Panc1 (cell line): ENCODE results near the gene MAP3K14. TPM values are rescaled to one million over a fixed set of nuclear protein-coding genes. Genes with fewer than 3 reads are reported as not detected.

ENCODE experiments used
- ATAC-seq: fragments of 200-7000 bp; cut with Tn5 transposase; 2 replicates; pipeline ENCODE4 v1.9.1; 2020; ENCODE audit warnings: mild to moderate bottlenecking, moderate library complexity
- BruUV-seq: library from RNA; stranded (reverse); fragments of 400-500 nt; replicated peaks from 2 replicates; lab custom pipeline; 2021; lab: Mats Ljungman, UMichigan
- CTCF ChIA-PET: fragments of 300-600 bp; sonication (Branson Sonifier 250); formaldehyde crosslinking; loops from one replicate; lab custom pipeline; 2022; ENCODE audit warnings: antibody characterized with exemption; lab: Charles Lee
- POLR2A ChIA-PET: fragments of 300-600 bp; sonication (Branson Sonifier 250); formaldehyde crosslinking; loops from one replicate; lab custom pipeline; 2022; ENCODE audit warnings: antibody characterized with exemption; lab: Charles Lee
- DNase-seq: peaks from one replicate; pipeline ENCODE4 v3.0.0-alpha.2; 2010; ENCODE audit warnings: low read depth, low spot score
- H3K27ac ChIP-seq: 2 replicates; pipeline ENCODE4 v1.5.1; 2011; ENCODE audit warnings: mild to moderate bottlenecking, low read length, inconsistent platforms
- H3K27me3 ChIP-seq: fragments of 200-500 bp; sonication (Bioruptor generic); 2 replicates; pipeline ENCODE4 v1.6.0; 2014; ENCODE audit warnings: low read length, inconsistent platforms; ENCODE audit not compliant: control insufficient read depth, insufficient read depth
- H3K36me3 ChIP-seq: fragments of 200-500 bp; sonication (Bioruptor generic); 2 replicates; pipeline ENCODE4 v1.5.1; 2014; ENCODE audit warnings: inconsistent platforms, mild to moderate bottlenecking, low read length, moderate library complexity; ENCODE audit not compliant: control insufficient read depth, insufficient read depth
- H3K4me1 ChIP-seq: 2 replicates; pipeline ENCODE4 v1.5.1; 2011; ENCODE audit warnings: inconsistent platforms, mild to moderate bottlenecking, low read length, moderate library complexity; ENCODE audit not compliant: control insufficient read depth, insufficient read depth
- H3K4me3 ChIP-seq, 2 experiments: 2 replicates each; pipeline ENCODE4 v1.5.1; 2011 to 2012; ENCODE audit warnings: low read depth in 2 of 2, low read length in 2 of 2, mild to moderate bottlenecking in 2 of 2, inconsistent platforms in 1 of 2, moderate library complexity in 1 of 2
- H3K9me3 ChIP-seq: fragments of 200-500 bp; sonication (Bioruptor generic); 2 replicates; pipeline ENCODE4 v1.5.1; 2014; ENCODE audit warnings: low read depth, mild to moderate bottlenecking, inconsistent platforms, low read length, moderate library complexity; ENCODE audit not compliant: control insufficient read depth, insufficient read depth
- POLR2AphosphoS5 ChIP-seq: IDR thresholded peaks from 2 replicates; pipeline ENCODE4 v1.6.1; 2012; ENCODE audit warnings: mild to moderate bottlenecking, low read depth, low read length, moderate library complexity
- SIN3A ChIP-seq: IDR thresholded peaks from 2 replicates; pipeline ENCODE4 v1.6.1; 2012; ENCODE audit warnings: low read depth, mild to moderate bottlenecking, low read length, moderate library complexity, borderline replicate concordance; ENCODE audit not compliant: insufficient read depth
- TCF7L2 ChIP-seq: IDR thresholded peaks from 2 replicates; pipeline ENCODE4 v1.6.1; 2011; ENCODE audit warnings: mild to moderate bottlenecking, low read depth, low read length, inconsistent platforms
- in situ Hi-C: cut with HindIII; loops from 2 replicates; pipeline ENCODE4 v1.10.0; 2016; ENCODE audit warnings: low sequenced_read_pairs, low pct_unique_long_range_greater_than_20kb
- intact Hi-C: fragments of 100-400 bp; cut with micrococcal nuclease; formaldehyde crosslinking; loops from one replicate; pipeline ENCODE4 v1.10.0; 2022; ENCODE audit not compliant: unreplicated experiment
- total RNA-seq: library from RNA; stranded (reverse); gene quantifications from one replicate; pipeline ENCODE4 v1.2.1, GENCODE V29; 2021; ENCODE audit not compliant: unreplicated experiment
- TF ChIP-seq, protein P1 (sequence below), 2 experiments: IDR thresholded peaks; 2 replicates each; pipeline ENCODE4 v1.6.1; 2011 to 2012; ENCODE audit warnings: low read depth in 2 of 2, control low read depth in 1 of 2, low read length in 1 of 2, mild to moderate bottlenecking in 1 of 2, moderate library complexity in 1 of 2; ENCODE audit not compliant: insufficient read depth in 1 of 2
- TF ChIP-seq, protein P2 (sequence below): fragments of 450-650 bp; IDR thresholded peaks from 2 replicates; pipeline ENCODE4 v1.5.1; 2017; ENCODE audit warnings: mild to moderate bottlenecking

MAP3K14 gene
- total RNA-seq, 1 experiment from 2014 or later = 80.8 TPM

DNA sequence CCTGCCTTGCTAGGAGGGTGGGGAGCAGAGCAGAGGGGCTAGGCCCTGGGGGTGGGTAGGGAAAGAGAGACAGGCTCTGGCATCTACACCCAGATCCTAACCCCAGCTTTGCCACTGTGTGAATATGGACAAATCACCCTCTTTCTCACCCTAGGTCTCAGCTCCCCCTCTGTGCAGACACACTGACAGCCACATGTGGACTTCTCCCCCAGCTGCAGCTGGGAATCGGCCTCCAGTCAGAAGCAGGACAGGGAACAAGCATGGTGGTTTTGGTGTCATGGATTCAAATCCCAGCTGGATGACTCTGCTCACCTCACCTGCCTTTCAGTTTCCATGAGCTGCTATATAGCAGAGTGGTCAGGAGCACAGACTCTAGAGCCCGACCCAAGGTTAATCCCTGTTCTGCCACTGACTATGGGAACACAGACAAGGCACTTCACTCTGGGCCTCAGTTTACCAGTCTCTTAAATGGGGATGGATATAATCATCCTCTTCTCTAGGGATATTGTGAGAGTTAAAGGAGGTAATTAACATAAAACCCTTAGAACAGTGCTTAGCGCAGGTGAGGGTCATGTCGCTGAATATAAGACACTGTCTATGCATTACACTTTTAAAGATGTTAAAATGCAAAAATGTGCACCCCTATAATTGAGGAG is 26.2 kb upstream of the MAP3K14 start:
- POLR2A ChIA-PET = no interaction called here

DNA sequence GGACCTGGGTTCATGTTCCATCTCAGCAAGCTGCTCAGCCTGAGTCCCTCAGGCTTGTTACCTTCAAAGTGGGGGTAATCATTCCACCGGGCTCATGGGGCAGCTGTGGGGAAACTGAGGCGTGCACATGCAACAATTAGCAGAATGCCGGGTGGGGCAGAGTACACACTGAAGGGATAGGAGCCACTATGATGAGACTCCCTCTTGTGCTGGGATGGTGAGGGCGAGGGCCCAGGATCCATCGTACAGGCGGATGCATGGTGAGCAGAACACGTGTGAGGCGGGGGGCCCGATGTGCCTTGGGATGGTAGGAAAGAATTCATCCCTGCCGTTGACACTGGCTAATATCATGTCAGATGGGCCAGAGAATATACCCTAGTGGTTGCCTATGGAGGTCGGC is 25.5 kb upstream of the MAP3K14 start:
- peak overlapping the region; percentile 88 for H3K27ac ChIP-seq
- no TSS peak for BruUV-seq
- H3K4me3 ChIP-seq = peak overlapping the region in 1 of 2 experiments; percentile 26; a peak in 2 of 4 replicates

More for the DNA sequence above, 26.2 kb upstream of the MAP3K14 start:
- Histone ChIP-seq H3K27ac (peak overlapping the region; percentile 88), H3K9me3 (no peaks in the 10 kb centered on the region), H3K4me1 (peaks cover 39% of the 10 kb centered on the region), H3K36me3 (no peaks in the 10 kb centered on the region), H3K4me3 (no peak overlapping the region), H3K27me3 (no peaks in the 10 kb centered on the region)
- DNase-seq (no peak), ATAC-seq (no peak)
- TF ChIP-seq SIN3A (no peak), POLR2AphosphoS5 (no peak)
- TF ChIP-seq, protein P1, sequence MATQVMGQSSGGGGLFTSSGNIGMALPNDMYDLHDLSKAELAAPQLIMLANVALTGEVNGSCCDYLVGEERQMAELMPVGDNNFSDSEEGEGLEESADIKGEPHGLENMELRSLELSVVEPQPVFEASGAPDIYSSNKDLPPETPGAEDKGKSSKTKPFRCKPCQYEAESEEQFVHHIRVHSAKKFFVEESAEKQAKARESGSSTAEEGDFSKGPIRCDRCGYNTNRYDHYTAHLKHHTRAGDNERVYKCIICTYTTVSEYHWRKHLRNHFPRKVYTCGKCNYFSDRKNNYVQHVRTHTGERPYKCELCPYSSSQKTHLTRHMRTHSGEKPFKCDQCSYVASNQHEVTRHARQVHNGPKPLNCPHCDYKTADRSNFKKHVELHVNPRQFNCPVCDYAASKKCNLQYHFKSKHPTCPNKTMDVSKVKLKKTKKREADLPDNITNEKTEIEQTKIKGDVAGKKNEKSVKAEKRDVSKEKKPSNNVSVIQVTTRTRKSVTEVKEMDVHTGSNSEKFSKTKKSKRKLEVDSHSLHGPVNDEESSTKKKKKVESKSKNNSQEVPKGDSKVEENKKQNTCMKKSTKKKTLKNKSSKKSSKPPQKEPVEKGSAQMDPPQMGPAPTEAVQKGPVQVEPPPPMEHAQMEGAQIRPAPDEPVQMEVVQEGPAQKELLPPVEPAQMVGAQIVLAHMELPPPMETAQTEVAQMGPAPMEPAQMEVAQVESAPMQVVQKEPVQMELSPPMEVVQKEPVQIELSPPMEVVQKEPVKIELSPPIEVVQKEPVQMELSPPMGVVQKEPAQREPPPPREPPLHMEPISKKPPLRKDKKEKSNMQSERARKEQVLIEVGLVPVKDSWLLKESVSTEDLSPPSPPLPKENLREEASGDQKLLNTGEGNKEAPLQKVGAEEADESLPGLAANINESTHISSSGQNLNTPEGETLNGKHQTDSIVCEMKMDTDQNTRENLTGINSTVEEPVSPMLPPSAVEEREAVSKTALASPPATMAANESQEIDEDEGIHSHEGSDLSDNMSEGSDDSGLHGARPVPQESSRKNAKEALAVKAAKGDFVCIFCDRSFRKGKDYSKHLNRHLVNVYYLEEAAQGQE (IDR thresholded peaks at IDR 0.05; ENCODE audit: insufficient read depth in 1 of 2, low read depth in 2 of 2, low read length in 1 of 2) = no peak
- intact Hi-C loops = no loop called here
- CTCF ChIA-PET = no interaction called here
- BruUV-seq = no TSS peak
- in situ Hi-C loops = no loop called here

More for the DNA sequence above, 25.5 kb upstream of the MAP3K14 start:
- TF ChIP-seq TCF7L2 = no peak
- TF ChIP-seq, protein P1 (IDR thresholded peaks at IDR 0.05; ENCODE audit: insufficient read depth in 1 of 2, low read depth in 2 of 2, low read length in 1 of 2) = no peak
- TF ChIP-seq, protein P2, sequence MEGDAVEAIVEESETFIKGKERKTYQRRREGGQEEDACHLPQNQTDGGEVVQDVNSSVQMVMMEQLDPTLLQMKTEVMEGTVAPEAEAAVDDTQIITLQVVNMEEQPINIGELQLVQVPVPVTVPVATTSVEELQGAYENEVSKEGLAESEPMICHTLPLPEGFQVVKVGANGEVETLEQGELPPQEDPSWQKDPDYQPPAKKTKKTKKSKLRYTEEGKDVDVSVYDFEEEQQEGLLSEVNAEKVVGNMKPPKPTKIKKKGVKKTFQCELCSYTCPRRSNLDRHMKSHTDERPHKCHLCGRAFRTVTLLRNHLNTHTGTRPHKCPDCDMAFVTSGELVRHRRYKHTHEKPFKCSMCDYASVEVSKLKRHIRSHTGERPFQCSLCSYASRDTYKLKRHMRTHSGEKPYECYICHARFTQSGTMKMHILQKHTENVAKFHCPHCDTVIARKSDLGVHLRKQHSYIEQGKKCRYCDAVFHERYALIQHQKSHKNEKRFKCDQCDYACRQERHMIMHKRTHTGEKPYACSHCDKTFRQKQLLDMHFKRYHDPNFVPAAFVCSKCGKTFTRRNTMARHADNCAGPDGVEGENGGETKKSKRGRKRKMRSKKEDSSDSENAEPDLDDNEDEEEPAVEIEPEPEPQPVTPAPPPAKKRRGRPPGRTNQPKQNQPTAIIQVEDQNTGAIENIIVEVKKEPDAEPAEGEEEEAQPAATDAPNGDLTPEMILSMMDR = no peak
- no peak for TF ChIP-seq SIN3A
- DNase-seq = no peak
- ATAC-seq = no peak
- H3K36me3 ChIP-seq = no peaks in the 10 kb centered on the region
- intact Hi-C loops (no loop called here), in situ Hi-C loops (no loop called here)
- H3K27me3 ChIP-seq = no peaks in the 10 kb centered on the region
- POLR2A ChIA-PET = no interaction called here
- H3K9me3 ChIP-seq = no peaks in the 10 kb centered on the region
- CTCF ChIA-PET = no interaction called here
- H3K4me1 ChIP-seq = peaks cover 43% of the 10 kb centered on the region
